Fibroblast of villous mesenchyme (primary cell): ENCODE results near the gene SYPL1. TPM values are rescaled to one million over a fixed set of nuclear protein-coding genes. Genes with fewer than 3 reads are reported as not detected.
A peak's percentile ranks its signal among the peaks of the same experiment; 100 is the strongest.

Experiments
- DNase-seq: peaks from one replicate; pipeline ENCODE4 v3.0.0-alpha.2; 2010; ENCODE audit warnings: low read depth
- H3K4me3 ChIP-seq: 2 replicates; pipeline ENCODE4 v1.5.1; 2011; ENCODE audit warnings: low read depth, mild to moderate bottlenecking, low read length
- CTCF ChIP-seq: IDR thresholded peaks from 2 replicates; pipeline ENCODE4 v1.5.1; 2012; ENCODE audit warnings: low read depth, mild to moderate bottlenecking, low read length; ENCODE audit not compliant: insufficient read depth
- total RNA-seq: library from RNA; depleted of rRNA; stranded (reverse); fragments of >200 nt; gene quantifications from 2 replicates; pipeline ENCODE4 v1.2.3, GENCODE V29; 2012

The SYPL1 gene
- total RNA-seq, result 34.8 and 55.3 TPM in 2 replicates

GRCh38 chr7:106112118-106112971 lies at the start of gene SYPL1:
TSS of gene SYPL1 (minus strand) at chr7:106112312. CDS start at chr7:106112208, 104 bp downstream.
- DNase-seq, result peak; percentile 93
- TF ChIP-seq CTCF, result no peak
- H3K4me3 ChIP-seq, result peak within 1 kb of the TSS; percentile 68

- no peak for DNase-seq
- TF ChIP-seq CTCF, result no peak
- no peak overlapping the region for H3K4me3 ChIP-seq
Observed at GRCh38 chr7:106155027-106155426, 42.9 kb upstream of the SYPL1 start.

GRCh38 chr7:106153891-106154449 lies 41.9 kb upstream of the SYPL1 start:
- DNase-seq, result peak; percentile 79
- peak; percentile 98 for TF ChIP-seq CTCF
- H3K4me3 ChIP-seq, result no peak overlapping the region

GRCh38 chr7:106152313-106152665 lies 40.2 kb upstream of the SYPL1 start:
- no peak for DNase-seq
- no peak for TF ChIP-seq CTCF
- H3K4me3 ChIP-seq, result no peak overlapping the region

- no peak overlapping the region for H3K4me3 ChIP-seq
- DNase-seq, result no peak
- TF ChIP-seq CTCF, result no peak
Observed at GRCh38 chr7:106151459-106152312, 39.6 kb upstream of the SYPL1 start.

GRCh38 chr7:106143711-106144337 lies 31.7 kb upstream of the SYPL1 start:
- no peak for TF ChIP-seq CTCF
- no peak overlapping the region for H3K4me3 ChIP-seq
- no peak for DNase-seq
